Type B pancreatic cell (in vitro differentiated cells): ENCODE results near the gene GOLGA8O. TPM values are rescaled to one million over a fixed set of nuclear protein-coding genes. Genes with fewer than 3 reads are reported as not detected.
"Not testable (repeated sequence)": the region's sequence is repeated elsewhere in the genome, so short reads cannot be mapped to it uniquely, and the experiment has no call there.

ENCODE experiments used
- DNase-seq: peaks from one replicate; pipeline ENCODE4 v3.0.0; 2021; ENCODE audit warnings: mixed read lengths; ENCODE audit not compliant: unreplicated experiment; ENCODE audit errors: extremely low spot score
- H3K27ac Mint-ChIP-seq: 2 replicates; pipeline ENCODE4 v1.8.0; 2021; ENCODE audit warnings: mild to moderate bottlenecking, mixed read lengths
- H3K27me3 Mint-ChIP-seq: 2 replicates; pipeline ENCODE4 v1.8.0; 2021; ENCODE audit warnings: mixed read lengths
- H3K36me3 Mint-ChIP-seq: 2 replicates; pipeline ENCODE4 v1.8.0; 2021; ENCODE audit warnings: mixed read lengths
- H3K4me1 Mint-ChIP-seq: one replicate; pipeline ENCODE4 v1.8.0; 2021; ENCODE audit warnings: mixed read lengths; ENCODE audit not compliant: unreplicated experiment
- H3K4me3 Mint-ChIP-seq: 2 replicates; pipeline ENCODE4 v1.8.0; 2021; ENCODE audit warnings: mild to moderate bottlenecking, mixed read lengths
- H3K9me3 Mint-ChIP-seq: 2 replicates; pipeline ENCODE4 v1.8.0; 2021; ENCODE audit warnings: mixed read lengths
- CTCF ChIP-seq: fragments of 200-600 bp; sonication (generic); conservative IDR thresholded peaks from 2 replicates; pipeline ENCODE4 v1.5.0; 2021; ENCODE audit warnings: antibody characterized with exemption, mild to moderate bottlenecking
- long read RNA-seq: library from polyadenylated mRNA; unstranded; transcript quantifications from one replicate; pipeline ENCODE4 v2.0.0, GENCODE V29; 2020
- total RNA-seq: library from RNA; stranded (reverse); gene quantifications from 2 replicates; pipeline ENCODE4 v1.2.1, GENCODE V29; 2021; ENCODE audit warnings: low replicate concordance

The GOLGA8O gene, protein sequence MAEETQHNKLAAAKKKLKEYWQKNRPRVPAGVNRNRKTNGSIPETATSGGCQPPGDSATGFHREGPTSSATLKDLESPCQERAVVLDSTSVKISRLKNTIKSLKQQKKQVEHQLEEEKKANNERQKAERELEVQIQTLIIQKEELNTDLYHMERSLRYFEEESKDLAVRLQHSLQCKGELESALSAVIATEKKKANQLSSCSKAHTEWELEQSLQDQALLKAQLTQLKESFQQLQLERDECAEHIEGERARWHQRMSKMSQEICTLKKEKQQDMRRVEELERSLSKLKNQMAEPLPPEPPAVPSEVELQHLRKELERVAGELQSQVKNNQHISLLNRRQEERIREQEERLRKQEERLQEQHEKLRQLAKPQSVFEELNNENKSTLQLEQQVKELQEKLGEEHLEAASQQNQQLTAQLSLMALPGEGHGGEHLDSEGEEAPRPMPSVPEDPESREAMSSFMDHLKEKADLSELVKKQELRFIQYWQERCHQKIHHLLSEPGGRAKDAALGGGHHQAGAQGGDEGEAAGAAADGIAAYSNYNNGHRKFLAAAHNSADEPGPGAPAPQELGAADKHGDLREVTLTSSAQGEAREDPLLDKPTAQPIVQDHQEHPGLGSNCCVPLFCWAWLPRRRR
- total RNA-seq, result 0.79 and 1.6 TPM in 2 replicates
- long read RNA-seq, result 0 reads

DNA sequence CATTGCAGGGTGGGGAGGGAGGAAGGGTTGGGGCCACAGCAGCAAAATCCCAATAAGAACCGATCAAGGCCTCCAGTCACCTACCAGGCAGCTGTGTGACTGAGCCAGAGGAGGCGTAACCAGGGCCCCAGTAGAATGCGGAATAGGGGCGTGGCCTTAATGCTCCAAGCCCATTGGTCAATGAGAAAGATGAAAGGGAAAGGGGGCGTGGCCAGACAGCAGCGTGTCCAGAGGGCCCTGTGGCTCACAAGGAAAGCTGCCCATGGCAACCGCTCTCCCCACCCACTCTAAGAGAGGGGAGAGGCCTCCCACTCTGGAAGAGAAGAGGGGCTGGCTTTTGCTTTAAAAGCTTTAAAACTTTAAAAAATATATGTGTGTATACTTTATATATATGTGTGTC lies at the start of gene GOLGA8O:
Gene GOLGA8O (minus strand): TSS at position 101 of the 400 bp plus-strand sequence. CDS start 98 bp downstream, at position 3.
- H3K9me3 Mint-ChIP-seq, H3K4me3 Mint-ChIP-seq: not testable (repeated sequence)

DNA sequence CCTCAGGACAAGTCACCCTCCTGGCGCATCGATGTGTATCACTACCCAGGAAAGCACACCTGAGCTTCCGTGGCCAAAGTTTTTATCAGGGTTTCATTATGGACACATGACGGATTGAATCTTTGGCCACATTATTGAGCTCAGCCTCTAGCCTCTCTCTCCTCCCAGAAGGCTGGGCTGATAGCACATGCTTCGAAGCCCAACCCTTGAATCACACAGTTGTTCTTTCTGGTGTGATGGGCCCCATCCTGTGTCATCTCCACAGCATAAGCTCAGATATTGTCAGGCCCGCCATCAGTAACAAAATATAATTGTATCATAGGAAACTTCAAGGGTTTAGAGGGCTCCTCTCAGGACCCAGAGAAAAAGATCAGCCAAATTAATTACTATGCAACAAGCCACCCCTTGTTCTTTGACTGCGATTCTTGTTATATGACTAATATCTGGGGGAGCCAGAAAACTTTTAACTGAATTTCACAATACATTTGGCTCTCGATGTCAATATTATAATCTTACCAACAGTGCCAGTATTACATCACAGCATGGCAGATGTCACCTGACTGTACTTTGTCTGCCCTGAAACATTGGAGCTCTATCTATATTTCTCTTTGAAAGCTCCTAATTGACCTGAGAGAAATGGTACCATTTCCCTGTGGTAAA lies 48.8 kb upstream of the GOLGA8O start:
- H3K4me1 Mint-ChIP-seq, H3K27ac Mint-ChIP-seq, H3K9me3 Mint-ChIP-seq, H3K36me3 Mint-ChIP-seq, DNase-seq, H3K27me3 Mint-ChIP-seq, H3K4me3 Mint-ChIP-seq: not testable (repeated sequence)

More for the DNA sequence above, at the start of gene GOLGA8O:
- DNase-seq, H3K27ac Mint-ChIP-seq, H3K36me3 Mint-ChIP-seq, H3K4me1 Mint-ChIP-seq, H3K27me3 Mint-ChIP-seq: not testable (repeated sequence)

- H3K27ac Mint-ChIP-seq, H3K9me3 Mint-ChIP-seq, H3K4me3 Mint-ChIP-seq, DNase-seq, H3K4me1 Mint-ChIP-seq, H3K27me3 Mint-ChIP-seq, H3K36me3 Mint-ChIP-seq: not testable (repeated sequence)
These were observed 47.5 kb upstream of the GOLGA8O start for GRCh38 chr15:32502946-32503345.

- H3K27ac Mint-ChIP-seq, H3K4me3 Mint-ChIP-seq, H3K4me1 Mint-ChIP-seq, H3K36me3 Mint-ChIP-seq, H3K27me3 Mint-ChIP-seq, DNase-seq, H3K9me3 Mint-ChIP-seq: not testable (repeated sequence)
These were observed 37.3 kb upstream of the GOLGA8O start for GRCh38 chr15:32492768-32493167.

- not testable (repeated sequence) for DNase-seq, H3K9me3 Mint-ChIP-seq, H3K4me3 Mint-ChIP-seq, H3K27ac Mint-ChIP-seq, H3K4me1 Mint-ChIP-seq, H3K27me3 Mint-ChIP-seq, H3K36me3 Mint-ChIP-seq
These were observed 31.0 kb upstream of the GOLGA8O start for GRCh38 chr15:32486474-32486873.

- H3K4me3 Mint-ChIP-seq, H3K4me1 Mint-ChIP-seq, H3K27ac Mint-ChIP-seq, DNase-seq, H3K9me3 Mint-ChIP-seq, H3K27me3 Mint-ChIP-seq, H3K36me3 Mint-ChIP-seq: not testable (repeated sequence)
These were observed 27.9 kb upstream of the GOLGA8O start for GRCh38 chr15:32483377-32483776.

DNA sequence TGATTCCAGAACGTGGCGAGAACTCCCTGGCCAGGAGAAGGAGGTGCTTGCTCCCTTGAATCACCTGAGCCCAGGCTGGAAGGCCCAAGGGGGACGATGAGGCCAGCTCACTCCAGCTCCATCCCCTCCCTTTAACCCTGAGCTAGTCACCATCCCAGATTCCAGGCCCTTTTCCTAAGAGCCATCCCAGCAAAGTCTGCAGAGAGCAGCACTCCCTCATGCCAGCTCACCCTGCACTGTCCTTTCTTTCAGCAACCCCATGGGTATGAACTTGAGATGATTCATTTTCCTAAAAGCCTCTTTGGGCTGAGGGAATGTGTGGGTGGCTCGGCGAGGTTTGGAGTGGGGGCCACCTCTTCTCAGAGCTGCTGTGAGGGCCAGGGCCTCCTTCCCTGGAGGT lies 26.2 kb upstream of the GOLGA8O start:
- not testable (repeated sequence) for H3K4me3 Mint-ChIP-seq, H3K36me3 Mint-ChIP-seq, H3K4me1 Mint-ChIP-seq, DNase-seq, H3K27me3 Mint-ChIP-seq, H3K27ac Mint-ChIP-seq, H3K9me3 Mint-ChIP-seq

GRCh38 chr15:32468076-32468475 lies 12.6 kb upstream of the GOLGA8O start:
- not testable (repeated sequence) for H3K9me3 Mint-ChIP-seq, H3K27me3 Mint-ChIP-seq, H3K4me1 Mint-ChIP-seq, H3K4me3 Mint-ChIP-seq, H3K36me3 Mint-ChIP-seq, DNase-seq, H3K27ac Mint-ChIP-seq

DNA sequence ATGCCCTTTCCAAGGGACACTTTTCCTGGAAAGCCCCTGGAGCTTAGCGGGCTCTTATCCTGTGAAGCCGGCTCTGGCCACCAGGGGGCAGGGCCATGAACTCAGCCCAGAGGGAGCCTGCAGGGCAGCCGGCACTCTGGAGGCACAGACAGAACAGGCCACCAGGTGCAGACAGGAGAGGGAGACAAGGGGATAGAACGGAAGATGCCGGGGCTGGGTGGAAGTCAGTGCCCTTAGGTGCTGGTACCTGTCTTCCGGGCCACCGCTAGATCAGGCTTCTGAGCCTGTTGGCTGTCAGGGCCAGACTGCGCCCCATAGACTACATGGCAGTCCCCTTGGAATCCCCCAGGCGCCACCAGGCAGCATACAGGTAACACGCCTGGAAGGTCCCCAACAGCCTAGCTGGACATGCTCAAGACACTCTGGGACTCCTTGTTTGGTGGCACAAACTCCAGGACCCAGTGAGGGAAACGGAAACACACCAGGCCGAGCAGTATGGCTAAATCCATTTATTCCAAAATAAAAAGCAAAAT lies 14.9 kb downstream of the GOLGA8O start:
- H3K27me3 Mint-ChIP-seq, H3K9me3 Mint-ChIP-seq, H3K4me3 Mint-ChIP-seq, H3K4me1 Mint-ChIP-seq, H3K27ac Mint-ChIP-seq, H3K36me3 Mint-ChIP-seq: not testable (repeated sequence)
- DNase-seq, result peak; percentile 49
- TF ChIP-seq CTCF, result peak; percentile 54

DNA sequence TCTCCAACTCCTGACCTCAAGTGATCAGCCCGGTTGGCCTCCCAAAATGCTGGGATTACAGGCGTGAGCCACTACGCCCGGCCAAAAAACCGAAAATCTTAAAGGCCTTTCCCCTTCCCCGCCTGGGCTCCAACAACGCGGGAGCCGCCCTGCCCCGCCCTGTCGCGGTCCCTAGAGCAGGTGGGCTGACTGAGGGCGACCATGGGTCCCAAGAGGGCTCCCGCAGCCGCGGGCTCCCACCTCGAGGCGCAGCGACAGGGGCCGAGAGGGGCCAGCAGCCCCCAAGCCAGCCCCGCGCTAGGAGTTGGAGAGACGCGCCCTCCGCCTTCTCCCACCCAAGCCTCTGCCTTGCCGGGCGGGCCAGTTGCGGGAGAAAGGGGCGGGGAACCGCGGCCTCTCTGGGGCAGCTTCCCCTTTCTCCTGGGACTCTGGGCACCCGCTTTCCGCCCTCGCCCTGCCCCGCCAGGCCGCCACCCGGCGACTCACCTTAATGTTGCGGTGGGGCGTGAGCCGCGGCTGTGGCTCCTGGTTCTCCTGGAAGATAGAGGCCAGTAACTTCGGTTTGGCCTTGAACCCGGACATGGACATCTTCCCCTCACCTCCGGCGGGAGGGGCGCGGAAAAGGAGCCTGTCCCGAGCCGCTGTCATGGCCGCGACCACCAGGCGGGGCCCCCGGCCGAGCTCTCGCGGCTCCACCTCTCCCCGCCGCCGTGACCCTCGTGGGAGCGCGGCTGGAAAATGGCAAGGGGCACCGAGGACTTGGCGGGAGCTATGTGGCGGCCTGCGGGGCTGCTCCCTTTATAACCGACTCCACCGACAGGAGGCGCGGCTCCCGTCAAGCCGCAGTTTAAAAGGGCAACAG lies 21.1 kb downstream of the GOLGA8O start:
- H3K4me3 Mint-ChIP-seq, H3K9me3 Mint-ChIP-seq, H3K27ac Mint-ChIP-seq, H3K27me3 Mint-ChIP-seq, DNase-seq, H3K4me1 Mint-ChIP-seq, H3K36me3 Mint-ChIP-seq: not testable (repeated sequence)

- not testable (repeated sequence) for H3K27ac Mint-ChIP-seq, H3K27me3 Mint-ChIP-seq, H3K9me3 Mint-ChIP-seq, DNase-seq, H3K36me3 Mint-ChIP-seq, H3K4me3 Mint-ChIP-seq, H3K4me1 Mint-ChIP-seq
These were observed 27.8 kb downstream of the GOLGA8O start for GRCh38 chr15:32427635-32428034.

DNA sequence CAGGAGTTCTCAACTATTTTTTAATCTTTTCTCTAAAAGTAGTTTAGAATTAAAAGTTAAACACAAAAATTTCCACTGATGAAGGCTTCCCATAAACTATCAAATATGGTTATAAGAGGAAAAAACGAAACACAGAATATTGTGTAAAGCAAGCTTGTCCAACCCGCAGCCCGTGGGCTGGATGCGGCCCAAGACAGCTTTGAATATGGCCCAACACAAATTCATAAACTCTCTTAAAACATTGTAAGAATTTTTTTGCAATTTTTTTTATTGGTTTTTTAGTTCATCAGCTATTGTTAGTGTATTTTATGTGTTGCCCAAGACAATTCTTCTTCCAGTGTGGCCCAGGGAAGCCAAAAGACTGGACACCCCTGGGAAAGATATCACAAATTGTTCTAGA lies 28.9 kb downstream of the GOLGA8O start:
- H3K4me3 Mint-ChIP-seq, H3K4me1 Mint-ChIP-seq, H3K36me3 Mint-ChIP-seq, H3K27ac Mint-ChIP-seq, H3K27me3 Mint-ChIP-seq, H3K9me3 Mint-ChIP-seq, DNase-seq: not testable (repeated sequence)
